ENCODE data around the gene CCDC190.
"Not testable (repeated sequence)": the region's sequence is repeated elsewhere in the genome, so short reads cannot be mapped to it uniquely, and the experiment has no call there.

Gene CCDC190

DNA sequence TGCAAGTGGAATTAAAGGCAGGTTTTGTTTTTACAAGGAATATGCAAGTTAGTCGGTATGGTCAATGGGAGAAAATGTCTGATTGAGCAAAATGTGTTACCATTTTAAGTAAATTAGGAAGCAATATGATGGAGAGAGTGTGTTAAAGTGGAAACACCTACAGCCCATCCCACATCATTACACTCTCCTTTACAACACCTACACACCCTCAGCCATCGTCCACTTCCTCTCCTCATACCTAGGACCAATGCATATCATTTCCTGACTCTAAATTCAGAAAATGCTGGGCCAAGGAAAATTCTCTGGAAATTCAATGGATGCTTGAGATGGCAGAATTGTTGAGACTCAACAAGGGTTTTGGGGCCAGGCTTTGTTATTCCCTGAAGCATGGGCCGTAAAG, 16.4 kb upstream of the CCDC190 start:
- H3K27ac Mint-ChIP-seq: no peak overlapping the region
- TF ChIP-seq CTCF (IDR thresholded peaks at IDR 0.05): no peak
- H3K27me3 Mint-ChIP-seq (ENCODE audit: low read depth, poor library complexity): peaks cover 4% of the 10 kb centered on the region
- DNase-seq: no peak
- H3K4me1 Mint-ChIP-seq: peaks cover 25% of the 10 kb centered on the region
- no peak overlapping the region for H3K4me3 Mint-ChIP-seq
- H3K9me3 Mint-ChIP-seq: peaks cover 9% of the 10 kb centered on the region
- peaks cover 4% of the 10 kb centered on the region for H3K36me3 Mint-ChIP-seq (ENCODE audit: low read depth)

DNA sequence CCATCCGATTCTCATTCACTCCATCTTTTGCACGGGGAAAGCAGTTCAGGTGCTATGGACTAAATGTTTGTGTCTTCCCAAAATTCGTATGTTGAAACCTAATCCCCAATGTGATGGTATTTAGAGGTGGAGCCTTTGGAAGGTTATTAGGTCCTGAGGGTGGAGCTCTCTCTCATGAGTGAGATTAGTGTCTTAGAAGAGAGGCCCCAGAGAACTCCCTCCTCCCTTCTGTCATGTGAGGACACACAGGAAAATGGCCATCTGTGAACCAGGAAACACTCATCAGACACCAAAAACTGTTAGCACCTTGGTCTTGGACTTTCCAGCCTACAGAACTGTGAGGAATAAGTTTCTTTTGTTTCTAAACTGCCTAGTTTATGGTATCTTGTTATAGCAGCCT, 15.8 kb upstream of the CCDC190 start:
- Mint-ChIP-seq H3K36me3 (ENCODE audit: low read depth) (peaks cover 7% of the 10 kb centered on the region), H3K27me3 (ENCODE audit: low read depth, poor library complexity) (peaks cover 4% of the 10 kb centered on the region), H3K4me1 (peaks cover 25% of the 10 kb centered on the region), H3K9me3 (peaks cover 14% of the 10 kb centered on the region), H3K27ac (no peak overlapping the region), H3K4me3 (no peak overlapping the region)
- DNase-seq: no peak
- no peak for TF ChIP-seq CTCF (IDR thresholded peaks at IDR 0.05)

- Mint-ChIP-seq H3K4me3 (no peak overlapping the region), H3K27me3 (ENCODE audit: low read depth, poor library complexity) (peaks cover 4% of the 10 kb centered on the region), H3K27ac (no peak overlapping the region), H3K4me1 (peaks cover 24% of the 10 kb centered on the region), H3K36me3 (ENCODE audit: low read depth) (peaks cover 11% of the 10 kb centered on the region), H3K9me3 (peaks cover 39% of the 10 kb centered on the region)
- no peak for TF ChIP-seq CTCF (IDR thresholded peaks at IDR 0.05)
- no peak for DNase-seq
Observed at GRCh38 chr1:162873671-162874666, 13.0 kb upstream of the CCDC190 start.

DNA sequence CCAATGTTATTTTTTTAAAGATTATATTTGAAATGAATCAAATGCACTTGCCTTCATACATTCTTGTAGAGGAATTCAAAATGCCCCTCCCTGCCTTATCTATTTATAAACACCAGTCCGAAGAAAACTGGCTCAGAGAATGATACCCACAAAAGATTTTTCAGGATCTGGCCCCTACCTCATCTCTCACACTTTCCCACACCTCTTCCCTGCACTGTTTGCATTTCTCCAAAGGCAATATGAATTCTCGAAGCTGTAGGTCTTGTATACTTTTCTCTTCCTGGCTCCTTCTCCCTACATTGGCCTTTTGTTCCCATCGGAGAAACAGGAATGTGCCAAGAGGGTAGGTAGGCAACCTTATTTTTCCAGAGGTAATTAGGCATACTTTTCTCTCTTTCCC, 12.0 kb upstream of the CCDC190 start:
- H3K4me1 Mint-ChIP-seq: peaks cover 15% of the 10 kb centered on the region
- no peak overlapping the region for H3K27ac Mint-ChIP-seq
- no peak for DNase-seq
- H3K36me3 Mint-ChIP-seq (ENCODE audit: low read depth): peaks cover 11% of the 10 kb centered on the region
- H3K4me3 Mint-ChIP-seq: no peak overlapping the region
- no peak for TF ChIP-seq CTCF (IDR thresholded peaks at IDR 0.05)
- peaks cover 4% of the 10 kb centered on the region for H3K27me3 Mint-ChIP-seq (ENCODE audit: low read depth, poor library complexity)
- peaks cover 39% of the 10 kb centered on the region for H3K9me3 Mint-ChIP-seq

- H3K4me1 Mint-ChIP-seq: not testable (repeated sequence)
- H3K9me3 Mint-ChIP-seq: peaks cover 39% of the 10 kb centered on the region
Observed at GRCh38 chr1:162871417-162871816, 10.4 kb upstream of the CCDC190 start.

GRCh38 chr1:162868972-162869371, 8.0 kb upstream of the CCDC190 start:
- Mint-ChIP-seq H3K4me1 (no peaks in the 10 kb centered on the region), H3K36me3 (ENCODE audit: low read depth) (peaks cover 11% of the 10 kb centered on the region), H3K9me3 (peaks cover 43% of the 10 kb centered on the region), H3K4me3 (no peak overlapping the region), H3K27ac (no peak overlapping the region), H3K27me3 (ENCODE audit: low read depth, poor library complexity) (no peaks in the 10 kb centered on the region)
- no peak for DNase-seq
- no peak for TF ChIP-seq CTCF (IDR thresholded peaks at IDR 0.05)

More at GRCh38 chr1:162871417-162871816, 10.4 kb upstream of the CCDC190 start:
- not testable (repeated sequence) for DNase-seq; H3K27me3 Mint-ChIP-seq (ENCODE audit: low read depth, poor library complexity); H3K27ac Mint-ChIP-seq; H3K4me3 Mint-ChIP-seq
- peaks cover 11% of the 10 kb centered on the region for H3K36me3 Mint-ChIP-seq (ENCODE audit: low read depth)
